HCT116 (cell line): Measurements from ENCODE around the gene NECAB2. TPM values are rescaled to one million over a fixed set of nuclear protein-coding genes. Genes with fewer than 3 reads are reported as not detected.

Experiments used
- ATAC-seq: fragments of 200-7000 bp; cut with Tn5 transposase; 2 replicates; pipeline ENCODE4 v1.9.1; 2020; ENCODE audit warnings: mild to moderate bottlenecking, moderate library complexity
- BruUV-seq: library from RNA; stranded (reverse); fragments of 400-500 nt; replicated peaks from 2 replicates; lab custom pipeline; 2021; lab: Mats Ljungman, UMichigan
- CTCF ChIA-PET: fragments of 300-600 bp; sonication (Branson Sonifier 250); formaldehyde crosslinking; loops from one replicate; lab custom pipeline; 2021; ENCODE audit warnings: antibody characterized with exemption; lab: Charles Lee
- POLR2A ChIA-PET: fragments of 300-600, 350-600 bp; sonication (Branson Sonifier 250); formaldehyde crosslinking; loops from one replicate; lab custom pipeline; 2021; ENCODE audit warnings: antibody characterized with exemption; lab: Charles Lee
- RAD21 ChIA-PET, 2 experiments: fragments of 300-600 bp; sonication (Branson Sonifier 250); formaldehyde crosslinking; loops; one replicate each; lab custom pipeline; 2023; ENCODE audit warnings: low total read pairs in 2 of 2; ENCODE audit not compliant: uncharacterized antibody in 2 of 2, unreplicated experiment in 2 of 2, low non-redundant PET in 1 of 2; lab: Charles Lee
- DNase-seq: peaks from one replicate; pipeline ENCODE4 v3.0.0-alpha.2; 2010; ENCODE audit warnings: low read depth, low spot score
- H2AFZ ChIP-seq: fragments of 200-600 bp; shearing (Covaris generic), sonication (generic); 2 replicates; pipeline ENCODE4 v1.6.1; 2017; ENCODE audit warnings: low read depth, mixed run types, mixed read lengths, antibody characterized with exemption, low read length; ENCODE audit not compliant: poor library complexity, severe bottlenecking
- H3K27ac ChIP-seq: 2 replicates; pipeline ENCODE4 v1.5.1; 2012; ENCODE audit warnings: low read depth, low read length
- H3K27me3 ChIP-seq: fragments of 200-600 bp; sonication (generic); 2 replicates; pipeline ENCODE4 v1.6.1; 2016; ENCODE audit warnings: mixed run types, low read length, mixed read lengths; ENCODE audit not compliant: insufficient read depth
- H3K36me3 ChIP-seq, 2 experiments: fragments of 200-500 bp in 1 of 2; fragments of 200-600 bp in 1 of 2; sonication (Bioruptor generic) in 1 of 2; sonication (generic) in 1 of 2; 2 replicates each; pipeline versions ENCODE4 v1.5.1 to v1.6.1; 2014 to 2016; ENCODE audit warnings: low read length in 2 of 2, inconsistent platforms in 1 of 2, mixed read lengths in 1 of 2, mixed run types in 1 of 2; ENCODE audit not compliant: insufficient read depth in 2 of 2, control insufficient read depth in 1 of 2
- H3K4me1 ChIP-seq, 2 experiments: fragments of 200-600 bp in 1 of 2; sonication (generic) in 1 of 2; 2 replicates each; pipeline versions ENCODE4 v1.5.1 to v1.6.1; 2012 to 2017; ENCODE audit warnings: low read length in 2 of 2, inconsistent platforms in 1 of 2, mild to moderate bottlenecking in 1 of 2, mixed read lengths in 1 of 2, mixed run types in 1 of 2, moderate library complexity in 1 of 2; ENCODE audit not compliant: insufficient read depth in 2 of 2, control insufficient read depth in 1 of 2
- H3K4me2 ChIP-seq: fragments of 200-600 bp; sonication (generic); 2 replicates; pipeline ENCODE4 v1.6.1; 2017; ENCODE audit warnings: mixed run types, low read length, mixed read lengths
- H3K4me3 ChIP-seq, 2 experiments: fragments of 200-600 bp in 1 of 2; sonication (generic) in 1 of 2; replicated peaks in 1 of 2; 2 replicates each; pipeline ENCODE4 v1.5.1; 2011 to 2016; ENCODE audit warnings: low read length in 2 of 2, control low read depth in 1 of 2, low read depth in 1 of 2, mild to moderate bottlenecking in 1 of 2, mixed read lengths in 1 of 2, mixed run types in 1 of 2
- H3K79me2 ChIP-seq: fragments of 200-600 bp; sonication (generic); 2 replicates; pipeline ENCODE4 v1.6.1; 2017; ENCODE audit warnings: mild to moderate bottlenecking, mixed run types, low read length, moderate library complexity, mixed read lengths; ENCODE audit not compliant: insufficient read depth
- H3K9ac ChIP-seq: fragments of 200-600 bp; sonication (generic); 2 replicates; pipeline ENCODE4 v1.6.1; 2016; ENCODE audit warnings: low read length, mixed read lengths
- H3K9me2 ChIP-seq: fragments of 200-600 bp; sonication (generic), shearing (Covaris generic); 2 replicates; pipeline ENCODE4 v1.6.1; 2017; ENCODE audit warnings: mixed run types, mild to moderate bottlenecking, moderate library complexity; ENCODE audit not compliant: insufficient read depth
- H3K9me3 ChIP-seq, 2 experiments: fragments of 200-500 bp in 1 of 2; fragments of 200-600 bp in 1 of 2; sonication (Bioruptor generic) in 1 of 2; sonication (generic) in 1 of 2; 2 replicates each; pipeline ENCODE4 v1.6.1; 2014 to 2017; ENCODE audit warnings: low read length in 2 of 2, mixed read lengths in 2 of 2, inconsistent platforms in 1 of 2, low read depth in 1 of 2, mild to moderate bottlenecking in 1 of 2, mixed run types in 1 of 2, moderate library complexity in 1 of 2; ENCODE audit not compliant: control insufficient read depth in 1 of 2, insufficient read depth in 1 of 2
- H4K20me1 ChIP-seq: fragments of 200-600 bp; sonication (generic), shearing (Covaris generic); 2 replicates; pipeline ENCODE4 v1.6.1; 2017; ENCODE audit warnings: mixed run types, mild to moderate bottlenecking, moderate library complexity; ENCODE audit not compliant: insufficient read depth
- ATF3 ChIP-seq: IDR thresholded peaks from 2 replicates; pipeline ENCODE4 v1.6.1; 2012
- CBX3 ChIP-seq: IDR thresholded peaks from 2 replicates; pipeline ENCODE4 v1.6.1; 2012; ENCODE audit warnings: low read depth
- CEBPB ChIP-seq: IDR thresholded peaks from 2 replicates; pipeline ENCODE4 v1.6.1; 2012; ENCODE audit warnings: low read depth
- EGR1 ChIP-seq: IDR thresholded peaks from 2 replicates; pipeline ENCODE4 v1.6.1; 2012; ENCODE audit warnings: low read depth
- ELF1 ChIP-seq: IDR thresholded peaks from 2 replicates; pipeline ENCODE4 v1.6.1; 2012; ENCODE audit warnings: low read depth, borderline replicate concordance
- EZH2phosphoT487 ChIP-seq: fragments of 200-600 bp; IDR thresholded peaks from 2 replicates; pipeline ENCODE4 v1.6.1; 2018; ENCODE audit warnings: antibody characterized with exemption, borderline replicate concordance
- JUND ChIP-seq: IDR thresholded peaks from 2 replicates; pipeline ENCODE4 v1.6.1; 2012
- POLR2A ChIP-seq: IDR thresholded peaks from 2 replicates; pipeline ENCODE4 v1.7.0; 2011; ENCODE audit warnings: borderline replicate concordance; ENCODE audit not compliant: insufficient read depth, insufficient read length; ENCODE audit errors: extremely low read depth
- POLR2AphosphoS5 ChIP-seq: IDR thresholded peaks from 2 replicates; pipeline ENCODE4 v1.6.1; 2011; ENCODE audit warnings: mild to moderate bottlenecking, low read depth, low read length, moderate library complexity
- RAD21 ChIP-seq: IDR thresholded peaks from 2 replicates; pipeline ENCODE4 v1.6.1; 2012; ENCODE audit warnings: low read depth, mild to moderate bottlenecking
- REST ChIP-seq: IDR thresholded peaks from 2 replicates; pipeline ENCODE4 v1.6.1; 2012; ENCODE audit warnings: low read depth
- SRF ChIP-seq: IDR thresholded peaks from 2 replicates; pipeline ENCODE4 v1.6.1; 2012; ENCODE audit warnings: low read depth
- YY1 ChIP-seq: IDR thresholded peaks from 2 replicates; pipeline ENCODE4 v1.6.1; 2011; ENCODE audit warnings: low read length, low read depth, moderate library complexity, mild to moderate bottlenecking; ENCODE audit not compliant: insufficient replicate concordance; ENCODE audit errors: extremely low read depth
- ZNF274 ChIP-seq: fragments of 200-500 bp; sonication (Bioruptor generic); IDR thresholded peaks from 2 replicates; pipeline ENCODE4 v1.6.1; 2014; ENCODE audit warnings: mild to moderate bottlenecking, low read depth, low read length, inconsistent platforms
- intact Hi-C: fragments of 100-400 bp; cut with micrococcal nuclease; formaldehyde crosslinking; loops from 2 replicates; pipeline ENCODE4 v1.10.0; 2022
- total RNA-seq: library from RNA; stranded (reverse); gene quantifications from one replicate; pipeline ENCODE4 v1.2.1, GENCODE V29; 2021; ENCODE audit not compliant: unreplicated experiment
- TF ChIP-seq, protein P1 (sequence below): IDR thresholded peaks from 2 replicates; pipeline ENCODE4 v1.6.1; 2012
- TF ChIP-seq, protein P2 (sequence below): IDR thresholded peaks from 2 replicates; pipeline ENCODE4 v1.6.1; 2011; ENCODE audit warnings: mild to moderate bottlenecking, low read length, moderate library complexity; ENCODE audit not compliant: insufficient replicate concordance; ENCODE audit errors: extremely low read depth

Gene NECAB2
- total RNA-seq, 1 experiment from 2014 or later, result 0.61 TPM

DNA sequence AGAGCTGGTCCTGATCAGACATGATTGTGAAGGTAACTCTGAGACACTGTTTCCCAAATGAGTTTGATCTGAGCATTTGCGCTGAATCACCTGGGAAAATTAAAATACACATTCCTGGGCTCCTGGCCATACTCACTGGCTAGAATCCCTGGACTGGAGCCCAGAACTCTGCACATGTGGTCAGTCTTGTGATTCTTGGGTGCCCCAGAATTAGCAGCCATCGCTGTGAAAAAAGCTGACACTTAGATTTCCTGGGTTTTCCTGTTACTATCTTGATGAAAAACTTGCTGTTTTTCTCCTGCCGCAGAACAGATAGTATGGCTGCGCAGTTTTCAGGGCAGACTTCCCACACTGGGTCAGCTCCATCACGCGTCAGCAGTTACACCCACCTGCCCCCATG, 24.6 kb downstream of the NECAB2 start:
- DNase-seq, result no peak

More for the DNA sequence above, 24.6 kb downstream of the NECAB2 start:
- Histone ChIP-seq H3K9me2 (no peaks in the 10 kb centered on the region), H4K20me1 (no peaks in the 10 kb centered on the region), H3K27ac (no peak overlapping the region), H3K79me2 (no peaks in the 10 kb centered on the region), H3K9ac (no peak overlapping the region), H2AFZ (no peak overlapping the region), H3K36me3 (no peaks in the 10 kb centered on the region), H3K9me3 (no peaks in the 10 kb centered on the region), H3K27me3 (peaks cover 22% of the 10 kb centered on the region), H3K4me3 (no peak overlapping the region), H3K4me2 (no peak overlapping the region), H3K4me1 (peaks cover 0 to 8% of the 10 kb centered on the region in 2 experiments; a peak in 1 of 4 replicates)
- intact Hi-C loops, result no loop called here
- ChIA-PET RAD21 (no interaction called here), POLR2A (no interaction called here), CTCF (interaction anchor here (0.9 kb wide), 1 partner anchor 73 kb away, joined by 4 read pairs; no protein-coding TSS in a partner anchor)
- no peak for TF ChIP-seq CEBPB
- TF ChIP-seq SRF, result no peak
- TF ChIP-seq CBX3, result no peak
- TF ChIP-seq EZH2phosphoT487, result no peak
- no peak for TF ChIP-seq ELF1
- TF ChIP-seq ATF3, result no peak
- no peak for TF ChIP-seq POLR2A
- TF ChIP-seq YY1, result no peak
- no peak for TF ChIP-seq EGR1
- no peak for TF ChIP-seq RAD21
- TF ChIP-seq, protein P1, sequence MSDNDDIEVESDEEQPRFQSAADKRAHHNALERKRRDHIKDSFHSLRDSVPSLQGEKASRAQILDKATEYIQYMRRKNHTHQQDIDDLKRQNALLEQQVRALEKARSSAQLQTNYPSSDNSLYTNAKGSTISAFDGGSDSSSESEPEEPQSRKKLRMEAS, result no peak
- TF ChIP-seq, protein P2, sequence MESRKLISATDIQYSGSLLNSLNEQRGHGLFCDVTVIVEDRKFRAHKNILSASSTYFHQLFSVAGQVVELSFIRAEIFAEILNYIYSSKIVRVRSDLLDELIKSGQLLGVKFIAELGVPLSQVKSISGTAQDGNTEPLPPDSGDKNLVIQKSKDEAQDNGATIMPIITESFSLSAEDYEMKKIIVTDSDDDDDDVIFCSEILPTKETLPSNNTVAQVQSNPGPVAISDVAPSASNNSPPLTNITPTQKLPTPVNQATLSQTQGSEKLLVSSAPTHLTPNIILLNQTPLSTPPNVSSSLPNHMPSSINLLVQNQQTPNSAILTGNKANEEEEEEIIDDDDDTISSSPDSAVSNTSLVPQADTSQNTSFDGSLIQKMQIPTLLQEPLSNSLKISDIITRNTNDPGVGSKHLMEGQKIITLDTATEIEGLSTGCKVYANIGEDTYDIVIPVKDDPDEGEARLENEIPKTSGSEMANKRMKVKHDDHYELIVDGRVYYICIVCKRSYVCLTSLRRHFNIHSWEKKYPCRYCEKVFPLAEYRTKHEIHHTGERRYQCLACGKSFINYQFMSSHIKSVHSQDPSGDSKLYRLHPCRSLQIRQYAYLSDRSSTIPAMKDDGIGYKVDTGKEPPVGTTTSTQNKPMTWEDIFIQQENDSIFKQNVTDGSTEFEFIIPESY, result no peak
- TF ChIP-seq ZNF274, result no peak
- TF ChIP-seq JUND, result no peak
- TF ChIP-seq POLR2AphosphoS5, result no peak
- TF ChIP-seq REST, result no peak
- BruUV-seq, result no TSS peak
- ATAC-seq, result no peak
